ENCODE results near the gene CLNK.
A peak's percentile ranks its signal among the peaks of the same experiment; 100 is the strongest.

The CLNK gene

GRCh38 chr4:10664408-10664807 is 20.2 kb downstream of the CLNK start:
- DNase-seq (ENCODE audit: extremely low read depth, low read depth), result peak; percentile 12
- no peak for TF ChIP-seq CTCF (IDR thresholded peaks at IDR 0.05; ENCODE audit: low read depth, low read length)

GRCh38 chr4:10662937-10663336 is 21.6 kb downstream of the CLNK start:
- no peak for TF ChIP-seq CTCF (IDR thresholded peaks at IDR 0.05; ENCODE audit: low read depth, low read length)

GRCh38 chr4:10661047-10661446 is 23.5 kb downstream of the CLNK start:
- DNase-seq (ENCODE audit: extremely low read depth, low read depth), result no peak
- no peak for TF ChIP-seq CTCF (IDR thresholded peaks at IDR 0.05; ENCODE audit: low read depth, low read length)

More at GRCh38 chr4:10662937-10663336, 21.6 kb downstream of the CLNK start:
- no peak for DNase-seq (ENCODE audit: extremely low read depth, low read depth)

- no peak for TF ChIP-seq CTCF (IDR thresholded peaks at IDR 0.05; ENCODE audit: low read depth, low read length)
- no peak for DNase-seq (ENCODE audit: extremely low read depth, low read depth)
Observed at GRCh38 chr4:10659251-10659650, 25.3 kb downstream of the CLNK start.

GRCh38 chr4:10656988-10657387 is 27.6 kb downstream of the CLNK start:
- no peak for DNase-seq (ENCODE audit: extremely low read depth, low read depth)
- no peak for TF ChIP-seq CTCF (IDR thresholded peaks at IDR 0.05; ENCODE audit: low read depth, low read length)

GRCh38 chr4:10656420-10656819 is 28.1 kb downstream of the CLNK start:
- no peak for TF ChIP-seq CTCF (IDR thresholded peaks at IDR 0.05; ENCODE audit: low read depth, low read length)
- DNase-seq (ENCODE audit: extremely low read depth, low read depth), result no peak

GRCh38 chr4:10655968-10656367 is 28.6 kb downstream of the CLNK start:
- no peak for TF ChIP-seq CTCF (IDR thresholded peaks at IDR 0.05; ENCODE audit: low read depth, low read length)
- DNase-seq (ENCODE audit: extremely low read depth, low read depth), result no peak
